ENCODE measurements around the gene USP34.
A peak's percentile ranks its signal among the peaks of the same experiment; 100 is the strongest.
"Not testable (repeated sequence)": the region's sequence is repeated elsewhere in the genome, so short reads cannot be mapped to it uniquely, and the experiment has no call there.

USP34 gene, protein sequence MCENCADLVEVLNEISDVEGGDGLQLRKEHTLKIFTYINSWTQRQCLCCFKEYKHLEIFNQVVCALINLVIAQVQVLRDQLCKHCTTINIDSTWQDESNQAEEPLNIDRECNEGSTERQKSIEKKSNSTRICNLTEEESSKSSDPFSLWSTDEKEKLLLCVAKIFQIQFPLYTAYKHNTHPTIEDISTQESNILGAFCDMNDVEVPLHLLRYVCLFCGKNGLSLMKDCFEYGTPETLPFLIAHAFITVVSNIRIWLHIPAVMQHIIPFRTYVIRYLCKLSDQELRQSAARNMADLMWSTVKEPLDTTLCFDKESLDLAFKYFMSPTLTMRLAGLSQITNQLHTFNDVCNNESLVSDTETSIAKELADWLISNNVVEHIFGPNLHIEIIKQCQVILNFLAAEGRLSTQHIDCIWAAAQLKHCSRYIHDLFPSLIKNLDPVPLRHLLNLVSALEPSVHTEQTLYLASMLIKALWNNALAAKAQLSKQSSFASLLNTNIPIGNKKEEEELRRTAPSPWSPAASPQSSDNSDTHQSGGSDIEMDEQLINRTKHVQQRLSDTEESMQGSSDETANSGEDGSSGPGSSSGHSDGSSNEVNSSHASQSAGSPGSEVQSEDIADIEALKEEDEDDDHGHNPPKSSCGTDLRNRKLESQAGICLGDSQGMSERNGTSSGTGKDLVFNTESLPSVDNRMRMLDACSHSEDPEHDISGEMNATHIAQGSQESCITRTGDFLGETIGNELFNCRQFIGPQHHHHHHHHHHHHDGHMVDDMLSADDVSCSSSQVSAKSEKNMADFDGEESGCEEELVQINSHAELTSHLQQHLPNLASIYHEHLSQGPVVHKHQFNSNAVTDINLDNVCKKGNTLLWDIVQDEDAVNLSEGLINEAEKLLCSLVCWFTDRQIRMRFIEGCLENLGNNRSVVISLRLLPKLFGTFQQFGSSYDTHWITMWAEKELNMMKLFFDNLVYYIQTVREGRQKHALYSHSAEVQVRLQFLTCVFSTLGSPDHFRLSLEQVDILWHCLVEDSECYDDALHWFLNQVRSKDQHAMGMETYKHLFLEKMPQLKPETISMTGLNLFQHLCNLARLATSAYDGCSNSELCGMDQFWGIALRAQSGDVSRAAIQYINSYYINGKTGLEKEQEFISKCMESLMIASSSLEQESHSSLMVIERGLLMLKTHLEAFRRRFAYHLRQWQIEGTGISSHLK (N-terminal part only)

DNA sequence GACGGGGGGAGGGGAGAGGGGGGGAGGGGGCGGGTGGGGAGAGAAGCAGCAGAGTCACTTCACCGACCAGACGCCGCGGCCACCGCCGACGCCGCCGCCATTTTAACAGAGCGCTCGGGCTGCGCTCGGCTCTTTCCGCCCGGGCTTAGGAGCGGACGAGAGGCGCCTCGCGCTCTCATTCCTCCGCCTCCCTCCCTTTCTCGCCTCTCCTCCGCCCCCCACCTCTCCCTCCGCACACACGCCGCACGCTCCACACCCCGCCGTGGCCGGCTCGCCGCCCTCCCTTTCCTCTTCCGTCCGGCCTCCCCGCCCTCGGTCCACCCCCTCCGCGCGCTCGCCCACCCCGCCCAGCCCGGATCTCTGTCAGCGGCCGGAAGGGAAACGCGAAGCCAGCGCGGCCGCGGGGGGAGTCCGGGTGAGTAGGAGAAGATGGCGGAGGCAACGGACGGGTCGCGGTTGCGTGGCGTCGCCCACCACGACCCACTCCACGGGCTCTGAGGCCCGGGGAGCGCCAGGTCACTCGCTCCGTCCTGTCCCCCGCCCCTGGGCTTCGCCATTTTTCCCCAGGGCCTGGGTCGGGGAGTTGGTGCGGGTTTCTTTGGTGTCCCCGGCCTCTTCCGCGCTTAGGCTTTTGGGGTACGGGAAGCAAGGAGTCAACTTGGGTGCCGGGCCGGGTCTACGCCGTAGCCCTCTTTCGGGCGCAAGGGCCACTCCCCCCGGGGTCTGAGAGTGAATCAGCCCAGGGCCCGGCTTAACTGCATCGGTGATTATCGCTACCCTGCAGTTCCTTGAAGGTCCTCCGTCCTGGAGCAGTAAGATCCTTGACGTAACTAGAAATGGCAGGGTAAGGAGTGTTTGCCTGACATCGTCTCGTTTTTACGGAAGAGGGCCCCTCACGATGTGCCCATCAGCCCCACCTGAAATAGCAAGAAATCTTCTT, at the start of gene USP34:
USP34 (minus strand) TSS at position 123 of the 940 bp plus-strand sequence. CDS start 395 bp downstream, outside the sequence.
- peak; percentile 87 for DNase-seq

DNA sequence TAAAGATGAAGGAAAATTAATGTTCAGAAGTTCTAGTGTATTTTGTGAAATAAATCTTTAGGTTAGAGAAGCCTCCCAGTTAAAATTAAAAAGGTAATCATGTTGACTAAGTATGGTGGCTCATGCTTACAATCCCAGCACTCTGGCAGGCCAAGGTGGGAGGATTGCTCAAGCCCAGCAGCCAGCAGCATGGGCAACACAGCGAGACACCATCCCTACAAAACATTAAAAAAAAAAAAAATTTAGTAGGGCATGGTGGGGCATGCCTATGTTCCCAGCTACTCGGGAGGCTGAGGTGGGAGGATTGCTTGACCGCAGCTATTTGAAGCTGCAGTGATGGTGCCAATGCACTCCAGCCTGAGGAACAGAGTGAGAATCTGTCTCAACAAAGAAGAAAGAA, 49.4 kb upstream of the USP34 start:
- DNase-seq: no peak

DNA sequence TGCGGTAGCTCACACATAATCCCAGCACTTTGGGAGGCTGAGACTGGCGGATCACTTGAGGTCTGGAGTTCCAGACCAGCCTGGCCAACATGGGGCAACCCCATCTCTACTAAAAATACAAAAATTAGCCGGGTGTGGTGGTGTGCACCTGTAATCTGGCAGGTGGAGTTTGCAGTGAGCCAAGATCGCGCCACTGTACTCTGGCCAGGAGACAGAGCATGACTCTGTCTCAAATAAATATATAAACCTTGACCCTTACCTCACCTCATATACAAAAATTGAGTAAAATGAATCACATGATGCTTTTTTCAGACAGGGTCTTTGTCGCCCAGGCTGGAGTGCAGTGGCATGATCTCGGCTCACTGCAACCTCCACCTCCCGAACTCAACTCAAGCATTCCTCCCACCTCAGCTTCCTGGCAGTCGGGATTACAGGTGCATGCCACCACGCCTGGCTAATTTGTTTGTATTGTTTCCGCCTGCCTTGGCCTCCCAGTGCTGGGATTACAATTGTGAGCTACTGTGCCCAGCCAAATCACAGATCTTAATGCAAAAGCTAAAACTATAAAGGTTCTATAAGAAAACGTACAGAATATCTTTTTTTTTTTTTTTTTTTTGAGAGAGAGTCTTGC, 42.0 kb upstream of the USP34 start:
- no peak for DNase-seq

DNA sequence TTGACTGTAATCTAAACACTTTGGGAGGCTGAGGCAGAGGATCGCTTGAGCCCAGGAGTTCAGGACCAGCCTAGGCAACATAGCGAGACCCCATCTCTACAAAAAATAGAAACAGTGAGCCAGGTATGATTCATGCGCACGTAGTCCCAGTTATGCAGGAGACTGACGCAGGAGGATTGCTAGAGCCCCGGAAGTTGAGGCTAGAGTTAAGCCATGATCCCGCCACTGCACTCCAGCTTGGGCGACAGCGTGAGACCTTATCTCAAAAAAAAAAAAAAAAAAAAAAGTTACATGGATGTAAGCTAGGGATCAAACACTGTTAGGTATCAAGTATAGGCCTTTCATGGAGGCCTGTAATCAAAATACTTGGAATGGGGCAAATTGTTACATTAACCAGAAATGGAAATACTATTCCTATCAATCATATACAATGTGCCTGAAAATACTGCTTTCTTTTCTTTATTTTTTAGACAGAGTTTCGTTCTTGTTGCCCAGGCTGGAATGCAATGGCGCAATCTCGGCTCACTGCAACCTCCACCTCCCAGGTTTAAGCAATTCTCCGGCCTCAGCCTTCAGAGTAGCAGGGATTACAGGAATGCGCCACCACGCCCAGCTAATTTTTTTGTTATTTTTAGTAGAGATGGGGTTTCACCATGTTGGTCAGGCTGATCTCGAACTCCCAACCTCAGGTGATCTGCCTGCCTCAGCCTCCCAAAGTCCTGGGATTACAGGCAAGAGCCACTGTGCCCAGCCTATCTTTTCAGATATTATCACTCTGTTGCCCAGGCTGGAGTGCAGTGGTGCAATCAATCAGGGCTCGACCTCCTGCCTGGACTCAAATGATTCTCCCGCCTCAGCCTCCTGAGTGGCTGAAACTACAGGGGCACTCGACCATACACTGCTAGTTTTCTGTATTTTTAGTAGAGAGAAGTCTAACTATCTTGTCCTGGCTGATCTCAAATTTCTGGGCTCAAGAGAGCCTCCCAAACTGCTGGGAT, 40.1 kb upstream of the USP34 start:
- DNase-seq: no peak

DNA sequence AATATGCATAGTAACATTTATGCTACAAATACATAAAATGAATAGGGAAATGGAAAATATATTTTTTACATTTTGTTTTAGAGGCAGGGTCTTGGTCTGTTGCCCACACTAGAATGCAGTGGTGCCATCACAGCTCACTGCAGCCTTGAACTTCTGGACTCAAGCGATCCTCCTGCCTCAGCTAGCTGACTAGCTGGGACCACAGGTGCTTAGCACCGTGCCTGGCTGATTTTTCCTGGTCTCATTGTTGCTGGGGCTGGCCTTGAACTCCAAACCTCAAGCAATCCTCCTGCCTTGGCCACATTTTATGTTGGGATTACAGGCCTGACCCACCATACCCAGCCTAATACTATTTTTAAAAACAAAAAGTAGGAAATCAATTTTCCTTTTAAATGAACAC, 34.1 kb upstream of the USP34 start:
- no peak for DNase-seq

DNA sequence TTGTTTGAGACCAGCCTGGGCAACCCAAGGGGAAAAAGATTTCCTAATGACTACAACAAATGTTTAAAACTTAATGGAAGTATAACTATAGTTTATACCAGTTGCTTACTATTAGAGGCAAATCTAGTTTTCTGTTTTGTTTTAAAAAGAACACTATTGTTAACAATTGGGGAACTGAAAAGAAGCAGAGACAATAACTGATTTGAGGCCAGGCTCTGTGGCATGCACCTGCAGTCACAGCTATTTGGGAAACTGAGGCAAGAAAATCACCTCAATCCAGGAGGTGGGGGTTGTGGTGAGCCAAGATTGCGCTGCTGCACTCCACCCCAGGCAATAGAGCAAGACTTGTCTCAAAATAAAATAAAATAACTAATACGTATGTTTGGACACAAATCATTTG, 28.2 kb upstream of the USP34 start:
- DNase-seq: no peak

DNA sequence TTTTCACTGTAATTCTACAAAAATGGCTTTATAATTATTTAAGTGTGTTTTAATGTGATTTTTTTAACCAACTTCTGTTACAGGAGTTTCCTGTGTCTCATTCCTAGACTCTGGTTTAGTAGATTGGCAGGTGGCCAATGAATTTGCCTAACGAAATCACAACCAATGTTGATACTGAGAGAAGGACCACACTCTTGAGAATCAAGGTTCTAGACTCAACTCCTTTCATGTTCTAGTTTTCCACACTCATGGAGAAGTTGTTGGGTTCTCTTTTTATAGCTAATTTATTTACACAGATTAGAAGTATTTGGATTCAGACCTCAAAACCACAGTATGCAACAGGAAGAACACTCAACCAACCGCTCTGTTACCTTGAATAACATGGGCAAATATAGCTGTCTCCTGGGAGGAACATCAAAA, 22.6 kb upstream of the USP34 start:
- no peak for DNase-seq

DNA sequence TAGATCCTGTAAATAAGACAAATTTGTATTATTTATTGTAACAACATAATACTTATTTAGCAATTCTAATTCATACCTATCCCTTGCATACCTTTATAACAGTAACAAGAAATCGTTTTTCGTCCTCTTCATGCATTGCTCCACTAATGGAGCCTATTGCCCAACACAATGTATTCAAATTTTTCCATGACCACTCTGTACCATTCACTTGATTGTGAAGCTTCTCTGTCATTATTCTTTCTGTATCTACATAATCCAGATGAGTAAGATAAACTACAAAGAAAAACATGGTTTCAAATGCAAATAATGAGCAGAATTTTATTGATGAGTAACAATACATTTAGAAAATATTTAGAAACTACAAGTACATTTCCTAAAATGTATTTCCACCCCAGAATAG, 21.6 kb upstream of the USP34 start:
- no peak for DNase-seq

DNA sequence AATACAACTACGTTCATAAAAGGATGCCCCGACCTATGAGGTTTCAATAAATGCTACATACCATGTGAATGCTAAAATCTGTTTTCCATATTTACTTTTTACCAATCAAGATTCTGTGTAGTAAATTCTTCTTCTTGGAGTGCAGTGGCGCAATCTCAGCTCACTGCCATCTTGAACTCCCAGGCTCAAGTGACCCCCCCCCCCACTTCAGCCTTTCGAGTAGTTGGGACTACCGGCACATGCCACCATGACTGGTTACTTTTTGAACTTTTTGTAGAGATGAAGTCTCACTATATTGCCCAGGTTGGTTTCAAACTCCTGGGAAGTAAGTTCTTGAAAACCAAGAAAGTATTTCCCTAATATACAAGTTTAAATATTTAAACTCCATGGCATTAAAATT, 14.4 kb upstream of the USP34 start:
- no peak for DNase-seq

DNA sequence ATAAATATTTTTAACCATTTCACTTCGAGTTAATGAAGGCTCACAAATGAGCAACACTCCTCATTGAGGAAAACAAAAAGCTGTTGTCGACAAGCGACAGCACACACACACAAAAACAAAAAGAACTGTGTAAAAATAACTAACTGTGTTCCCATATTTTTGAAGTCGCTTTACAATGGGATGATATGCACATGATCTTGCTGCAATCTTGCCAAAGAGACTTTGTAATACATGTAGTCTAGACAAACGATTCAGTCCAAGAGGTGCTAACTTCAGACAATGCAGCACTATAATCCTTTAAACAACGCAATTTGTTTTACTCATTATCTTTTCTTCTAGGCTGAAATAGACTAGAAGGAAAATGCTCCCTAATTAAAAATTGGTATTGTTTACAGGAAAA, 7.2 kb upstream of the USP34 start:
- no peak for DNase-seq

DNA sequence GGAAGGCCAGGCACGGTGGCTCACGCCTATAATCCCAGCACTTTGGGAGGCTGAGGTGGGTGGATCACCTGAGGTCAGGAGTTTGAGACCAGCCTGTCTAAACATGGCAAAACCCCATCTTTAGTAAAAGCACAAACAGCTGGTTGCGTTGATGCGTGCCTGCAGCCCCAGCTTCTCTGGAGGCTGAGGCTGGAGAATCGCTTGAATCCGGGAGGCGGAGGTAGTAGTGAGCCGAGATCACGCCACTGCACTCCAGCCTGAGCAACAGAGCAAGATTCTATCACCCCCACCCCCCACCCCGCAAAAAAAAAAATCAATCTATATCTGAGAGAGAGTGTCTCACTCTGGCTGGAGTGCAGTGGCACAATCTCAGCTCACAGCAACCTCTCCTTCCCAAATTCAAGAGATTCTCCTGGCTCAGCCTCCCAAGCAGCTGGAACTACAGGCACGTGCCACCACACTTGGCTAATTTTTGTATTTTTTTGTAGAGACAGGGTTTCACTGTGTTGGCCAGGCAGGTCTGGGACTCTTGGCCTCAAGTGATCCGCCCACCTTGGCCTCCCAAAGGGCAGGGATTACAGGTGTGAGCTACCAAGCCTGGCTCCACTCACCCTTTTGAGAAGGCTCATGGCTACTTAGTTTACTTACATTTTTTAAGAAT, 6.2 kb upstream of the USP34 start:
- not testable (repeated sequence) for DNase-seq

DNA sequence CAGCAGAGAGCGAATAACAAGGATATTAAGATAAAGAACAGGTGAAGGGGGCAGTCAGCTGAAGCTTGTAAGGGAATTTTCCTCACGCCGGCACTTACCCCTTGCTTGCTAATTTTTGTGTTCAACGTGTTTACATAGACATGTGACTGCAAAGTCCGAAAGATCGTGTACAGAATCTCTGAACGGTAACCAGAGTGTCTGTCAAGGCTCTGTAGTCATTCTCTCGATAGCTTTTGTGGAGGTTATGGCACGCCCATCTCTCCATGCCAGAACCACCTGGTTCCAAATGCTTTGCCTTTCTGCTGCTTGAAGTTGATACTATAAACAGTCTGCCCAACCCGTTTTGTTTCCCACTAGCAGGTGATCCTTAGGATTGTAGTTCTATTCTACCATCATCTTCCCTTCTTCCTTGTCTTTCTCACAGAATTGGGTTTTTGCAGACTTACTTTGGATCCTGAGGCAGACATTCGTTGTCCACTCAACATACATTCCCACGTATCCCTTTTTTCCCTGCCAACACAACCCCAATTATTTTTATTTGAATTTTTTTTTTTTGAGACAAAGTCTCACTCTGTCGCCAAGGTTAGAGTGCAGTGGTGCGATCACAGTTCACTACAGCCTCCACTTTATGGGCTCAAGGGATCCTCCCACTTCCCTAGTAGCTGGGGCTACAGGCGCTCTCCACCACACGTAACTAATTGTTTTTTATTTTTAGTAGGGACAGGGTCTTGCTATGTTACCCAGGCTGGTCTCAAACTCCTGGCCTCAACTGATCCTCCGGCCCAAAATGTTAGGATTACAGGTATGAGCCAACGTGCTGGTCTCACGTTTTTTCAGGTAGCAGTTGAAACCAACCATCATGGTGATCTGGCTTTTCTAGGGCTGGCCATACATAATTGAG, 1.3 kb upstream of the USP34 start:
- DNase-seq: no peak

DNA sequence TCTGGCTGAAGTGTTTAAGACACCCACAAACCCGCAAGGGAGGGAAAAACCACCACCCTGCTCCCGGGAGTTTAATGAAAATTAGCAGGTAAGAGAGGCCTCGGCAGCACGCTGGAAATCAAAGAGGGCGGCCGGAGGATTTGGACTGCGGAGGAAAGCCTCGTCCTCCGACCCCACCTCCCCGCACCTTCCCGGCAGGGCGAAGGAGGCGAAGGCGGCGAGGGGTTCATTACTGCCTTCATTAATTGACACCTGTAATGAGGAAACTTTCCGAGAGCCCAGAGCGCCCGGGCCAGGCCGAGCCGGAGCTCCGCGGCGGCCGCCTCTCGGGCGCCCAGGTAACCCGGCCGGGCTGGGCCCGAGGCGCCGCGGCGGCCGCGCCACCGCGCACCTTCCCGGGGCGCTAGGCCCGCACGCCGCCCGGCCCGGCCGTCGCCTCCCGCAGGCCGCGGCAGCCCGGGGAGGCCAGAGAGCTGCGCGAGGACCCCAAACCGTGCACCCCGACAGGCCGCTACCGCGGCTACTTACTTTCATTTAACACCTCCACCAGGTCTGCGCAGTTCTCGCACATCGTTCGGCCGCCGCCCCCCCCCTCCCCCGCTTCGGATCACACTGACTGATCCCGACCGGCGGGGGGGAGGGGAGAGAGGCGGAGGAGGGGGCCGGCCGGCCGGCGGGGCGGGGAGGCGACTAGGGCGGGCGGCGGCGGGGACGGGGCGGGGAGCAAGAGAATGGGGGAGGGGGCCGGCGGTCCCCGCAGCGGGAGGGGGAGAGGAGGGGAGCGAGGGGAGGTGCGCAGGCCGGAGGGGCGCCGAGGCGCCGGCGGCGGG, 550 bp downstream of the USP34 start:
- DNase-seq: peak; percentile 59

DNA sequence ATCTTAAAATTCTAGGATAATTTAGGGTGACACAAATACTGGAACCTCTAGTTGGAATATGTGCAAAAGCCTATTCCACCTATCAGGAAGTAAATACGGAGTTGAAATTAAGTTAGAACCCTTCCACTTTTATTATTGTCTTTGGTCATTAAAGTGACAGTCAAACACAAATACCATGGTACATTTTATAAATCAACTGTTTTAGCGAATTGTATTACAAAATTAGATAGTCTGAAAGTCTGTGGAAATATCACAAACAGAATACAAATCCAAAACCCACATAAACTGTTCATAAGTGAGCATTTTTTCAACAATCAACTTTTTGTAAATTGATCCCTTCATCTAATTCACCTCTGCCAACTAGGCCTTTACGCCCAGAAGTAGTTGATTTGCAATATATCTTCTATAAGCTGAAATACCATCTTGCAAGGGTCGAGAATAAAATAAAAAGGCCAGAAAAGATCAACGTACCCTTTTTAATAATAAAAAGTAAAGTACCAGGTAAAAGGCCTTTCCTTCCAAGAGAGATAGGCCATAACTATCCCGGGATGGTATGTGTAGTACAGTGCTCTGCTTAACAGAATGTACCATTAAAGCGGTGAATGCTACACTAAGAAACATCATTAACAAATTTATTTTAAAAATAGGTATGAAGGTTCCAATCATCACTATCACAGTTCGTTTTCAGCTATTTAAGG, 1.3 kb downstream of the USP34 start:
- no peak for DNase-seq

DNA sequence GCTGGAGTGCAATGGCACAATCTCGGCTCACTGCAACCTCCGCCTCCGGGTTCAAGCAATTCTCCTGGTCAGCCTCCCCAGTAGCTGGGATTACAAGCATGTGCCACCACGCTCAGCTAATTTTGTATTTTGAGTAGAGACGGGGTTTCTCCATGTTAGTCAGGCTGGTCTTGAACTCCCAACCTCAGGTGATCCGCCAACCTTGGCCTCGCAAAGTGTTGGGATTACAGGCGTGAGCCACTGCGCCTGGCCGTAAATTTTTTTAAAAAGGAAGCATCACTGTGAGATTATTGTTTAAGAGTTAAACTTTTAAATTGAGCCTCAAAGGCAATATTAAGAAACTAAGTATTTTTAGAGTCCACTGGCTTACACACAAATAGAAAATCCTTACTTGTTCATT, 2.7 kb downstream of the USP34 start:
- not testable (repeated sequence) for DNase-seq

DNA sequence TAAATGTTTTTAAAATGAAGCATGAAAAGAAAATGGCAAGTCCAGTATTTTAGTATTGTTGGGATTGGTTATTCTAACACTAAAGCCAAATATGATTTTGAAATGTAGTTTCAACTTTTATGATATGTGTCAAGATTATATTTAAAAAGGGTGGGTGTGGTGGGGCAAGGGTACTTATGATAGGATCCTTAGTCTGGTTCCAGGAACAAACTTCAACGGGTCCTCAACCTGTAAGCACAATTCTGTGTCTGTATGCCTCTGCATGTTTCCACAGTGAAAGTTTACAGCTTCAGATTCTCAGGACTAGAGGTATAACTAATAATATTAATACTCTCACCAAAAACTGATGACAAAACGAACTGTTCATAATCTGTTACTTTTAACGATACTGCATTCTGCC, 5.8 kb downstream of the USP34 start:
- DNase-seq: no peak

Data from NCI-H446 treated with DMSO at 0.1 percent for 48 hours (cell line).